ENCODE measurements around the gene EXOC2.

Gene EXOC2

GRCh38 chr6:680251-680650, 12.7 kb downstream of the EXOC2 start:
- TF ChIP-seq CTCF (conservative IDR thresholded peaks at IDR 0.05; ENCODE audit: low read length), result no peak
- H3K4me3 ChIP-seq (ENCODE audit: low read length), result no peak overlapping the region
- no peak for DNase-seq (ENCODE audit: low read depth)

DNA sequence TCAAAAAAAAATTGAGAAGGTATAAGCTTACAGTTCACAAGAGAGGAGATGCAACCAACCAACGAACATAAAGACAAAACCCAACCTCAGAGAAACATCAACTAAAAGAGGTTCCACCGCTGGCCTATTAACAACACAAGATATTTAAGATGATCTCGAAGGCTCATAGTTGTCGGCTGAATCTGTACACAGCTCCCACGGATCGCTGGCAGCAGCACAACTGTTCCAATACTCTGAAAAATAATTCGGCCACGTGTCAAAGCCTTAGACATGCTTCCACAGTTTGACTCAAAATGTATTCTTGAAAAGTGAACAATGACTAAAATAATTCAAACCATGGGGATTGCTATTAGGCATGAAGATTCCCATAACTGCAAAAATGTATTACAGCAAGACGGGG, 13.7 kb downstream of the EXOC2 start:
- no peak for TF ChIP-seq CTCF (conservative IDR thresholded peaks at IDR 0.05; ENCODE audit: low read length)
- no peak overlapping the region for H3K4me3 ChIP-seq (ENCODE audit: low read length)
- DNase-seq (ENCODE audit: low read depth), result peak; percentile 31

GRCh38 chr6:678520-678919, 14.4 kb downstream of the EXOC2 start:
- DNase-seq (ENCODE audit: low read depth), result no peak
- H3K4me3 ChIP-seq (ENCODE audit: low read length), result no peak overlapping the region
- no peak for TF ChIP-seq CTCF (conservative IDR thresholded peaks at IDR 0.05; ENCODE audit: low read length)

DNA sequence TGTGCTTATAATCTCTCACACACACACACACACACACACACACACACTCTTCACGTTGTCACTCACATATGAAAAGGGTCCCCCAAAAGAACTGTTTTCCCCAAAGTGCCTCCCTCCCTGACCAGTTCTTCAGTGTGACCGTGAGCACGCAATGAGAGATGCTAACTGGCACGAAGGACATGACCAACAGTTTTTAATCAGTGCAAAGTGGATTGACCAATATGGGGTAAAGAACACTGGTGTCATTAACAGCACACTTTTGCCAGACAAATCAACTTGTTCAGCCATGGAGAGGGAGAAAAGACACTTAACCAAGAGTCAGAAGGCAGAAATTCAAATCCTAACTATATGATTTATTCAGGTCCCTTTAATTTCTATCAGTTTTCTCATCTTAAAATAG, 15.0 kb downstream of the EXOC2 start:
- TF ChIP-seq CTCF (conservative IDR thresholded peaks at IDR 0.05; ENCODE audit: low read length), result no peak
- DNase-seq (ENCODE audit: low read depth), result no peak

DNA sequence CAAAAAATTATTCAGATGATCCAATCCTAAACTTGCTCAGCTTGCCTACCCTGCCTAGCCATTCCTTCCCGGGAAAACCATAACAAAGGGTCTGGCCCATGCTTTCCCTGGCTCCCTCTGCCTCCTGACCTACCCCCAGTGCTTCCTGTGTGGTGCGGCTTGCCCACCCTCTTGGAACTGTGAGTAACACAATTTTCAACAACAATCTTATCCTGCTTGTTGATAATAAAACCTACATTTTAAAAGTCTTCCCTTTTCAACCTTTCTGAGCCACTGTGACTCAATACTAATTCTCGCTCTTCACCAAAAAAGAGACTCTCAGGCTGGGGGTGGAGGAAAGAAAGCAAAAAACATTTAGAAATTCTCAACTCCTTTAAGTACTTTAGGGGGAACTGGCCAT, 18.0 kb downstream of the EXOC2 start:
- no peak overlapping the region for H3K4me3 ChIP-seq (ENCODE audit: low read length)
- TF ChIP-seq CTCF (conservative IDR thresholded peaks at IDR 0.05; ENCODE audit: low read length), result no peak
- DNase-seq (ENCODE audit: low read depth), result no peak

More for the DNA sequence above, 15.0 kb downstream of the EXOC2 start:
- no peak overlapping the region for H3K4me3 ChIP-seq (ENCODE audit: low read length)

DNA sequence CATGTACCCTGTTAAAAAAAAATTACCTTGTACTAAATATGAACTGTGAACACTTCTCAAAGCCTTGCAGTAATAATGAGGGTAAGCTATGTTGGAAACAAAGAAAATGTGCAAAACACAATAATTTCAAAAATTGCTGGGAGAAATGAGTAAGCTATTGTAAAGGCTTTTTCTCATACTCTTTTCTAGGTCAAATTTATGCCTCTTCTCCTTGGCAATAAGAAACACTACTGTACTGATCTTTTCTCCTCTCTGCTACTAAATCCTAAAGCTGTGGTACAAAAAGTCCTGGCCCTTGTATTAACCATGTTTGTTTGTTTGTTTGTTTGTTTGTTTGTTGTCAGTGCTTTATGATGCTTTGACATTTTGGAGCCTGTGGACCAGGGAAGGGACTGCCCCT, 18.5 kb downstream of the EXOC2 start:
- no peak for TF ChIP-seq CTCF (conservative IDR thresholded peaks at IDR 0.05; ENCODE audit: low read length)
- H3K4me3 ChIP-seq (ENCODE audit: low read length), result no peak overlapping the region
- no peak for DNase-seq (ENCODE audit: low read depth)

GRCh38 chr6:667253-667927, 25.5 kb downstream of the EXOC2 start:
- no peak for TF ChIP-seq CTCF (conservative IDR thresholded peaks at IDR 0.05; ENCODE audit: low read length)

More at GRCh38 chr6:667253-667927, 25.5 kb downstream of the EXOC2 start:
- no peak overlapping the region for H3K4me3 ChIP-seq (ENCODE audit: low read length)
- no peak for DNase-seq (ENCODE audit: low read depth)

Measured in AG10803 (cell line).